T-helper 2 cell treated with Interferon-gamma antibody and Interleukin-4, amounts not matched to agents 100 ng/mL and 5 ng/mL, for 36 hours (primary cell): ENCODE data around the gene DEFB125. TPM values are rescaled to one million over a fixed set of nuclear protein-coding genes. Genes with fewer than 3 reads are reported as not detected.

Source experiments
- intact Hi-C: fragments of 100-400 bp; cut with micrococcal nuclease; formaldehyde crosslinking; loops from one replicate; pipeline ENCODE4 v1.15.1; 2023
- total RNA-seq: library from RNA; stranded (reverse); gene quantifications from 2 replicates; pipeline ENCODE4 v1.2.3, GENCODE V29; 2022

Gene DEFB125
- total RNA-seq, 1 donor from 2014 or later = not detected

GRCh38 chr20:145877-146276 is 58.4 kb downstream of the DEFB125 start:
- intact Hi-C loops = no loop called here

Other genes starting within 250 kb of the DEFB125 start
- not detected in 2 replicates for gene DEFB126, start 54.9 kb downstream of the DEFB125 start, total RNA-seq
- not detected in 2 replicates for gene DEFB127, start 69.8 kb downstream of the DEFB125 start, total RNA-seq
- gene DEFB128, start 102.0 kb downstream of the DEFB125 start, total RNA-seq = not detected in 2 replicates
- not detected in 2 replicates for gene DEFB129, start 139.6 kb downstream of the DEFB125 start, total RNA-seq
- not detected in 2 replicates for gene DEFB132, start 170.1 kb downstream of the DEFB125 start, total RNA-seq
- gene C20orf96, start 203.1 kb downstream of the DEFB125 start, total RNA-seq = 6.8 and 6.9 TPM in 2 replicates
- 25.8 and 26.6 TPM in 2 replicates for gene ZCCHC3, start 209.9 kb downstream of the DEFB125 start, total RNA-seq
- gene SOX12, start 237.9 kb downstream of the DEFB125 start, total RNA-seq = 7.7 and 8.1 TPM in 2 replicates